Activated T-helper 1 cell treated with anti-CD3 and anti-CD28 coated beads, Interleukin-12 subunit alpha, Interleukin-12 subunit beta, Interleukin-2, Interleukin-4 antibody, amounts not matched to agents 30 ng/mL and 10 ng/mL and 1 ng/mL, durations not matched to agents 14 hours and 24 hours and 36 hours (primary cell): ENCODE data around the gene RASGEF1C. TPM values are rescaled to one million over a fixed set of nuclear protein-coding genes. Genes with fewer than 3 reads are reported as not detected.
A peak's percentile ranks its signal among the peaks of the same experiment; 100 is the strongest.
"Not testable (repeated sequence)": the region's sequence is repeated elsewhere in the genome, so short reads cannot be mapped to it uniquely, and the experiment has no call there.

Source experiments
- DNase-seq: peaks from one replicate; pipeline ENCODE4 v3.0.0; 2021; ENCODE audit warnings: low spot score
- H3K27ac Mint-ChIP-seq: one replicate; pipeline ENCODE4 v1.8.0; 2021; ENCODE audit warnings: mild to moderate bottlenecking, mixed read lengths
- H3K27me3 Mint-ChIP-seq: one replicate; pipeline ENCODE4 v1.8.0; 2022; ENCODE audit warnings: mild to moderate bottlenecking, moderate library complexity, mixed read lengths; ENCODE audit not compliant: insufficient read depth
- H3K36me3 Mint-ChIP-seq: one replicate; pipeline ENCODE4 v1.8.0; 2021; ENCODE audit warnings: low read depth, mixed read lengths
- H3K4me1 Mint-ChIP-seq: one replicate; pipeline ENCODE4 v1.8.0; 2021; ENCODE audit warnings: low read depth, mixed read lengths
- H3K4me3 Mint-ChIP-seq: one replicate; pipeline ENCODE4 v1.8.0; 2021; ENCODE audit warnings: mild to moderate bottlenecking, moderate library complexity, mixed read lengths
- H3K9me3 Mint-ChIP-seq: one replicate; pipeline ENCODE4 v1.8.0; 2021; ENCODE audit warnings: mixed read lengths
- intact Hi-C: fragments of 100-400 bp; cut with micrococcal nuclease; formaldehyde crosslinking; loops from one replicate; pipeline ENCODE4 v1.15.1; 2024
- total RNA-seq: library from RNA; stranded (reverse); gene quantifications from 2 replicates; pipeline ENCODE4 v1.2.3, GENCODE V29; 2022

RASGEF1C gene
- total RNA-seq, 1 donor from 2014 or later = not detected

DNA sequence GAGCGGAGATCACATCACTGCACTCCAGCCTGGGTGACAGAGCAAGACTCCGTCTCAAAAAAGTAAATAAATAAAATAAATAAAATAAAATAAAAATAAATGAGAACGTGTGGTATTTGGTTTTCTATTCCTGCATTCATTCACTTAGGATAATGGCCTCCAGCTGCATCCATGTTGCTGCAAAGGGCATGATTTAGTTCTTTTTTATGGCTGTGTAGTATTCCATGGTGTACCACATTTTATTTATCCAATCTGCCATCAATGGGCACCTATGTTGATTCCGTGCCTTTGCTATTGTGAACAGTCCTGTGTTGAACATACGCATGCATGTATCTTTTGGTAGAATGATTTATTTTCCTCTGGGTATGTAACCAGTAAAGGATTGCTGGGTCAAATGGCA is 8.8 kb upstream of the RASGEF1C start:
- intact Hi-C loops = no loop called here
- no peak overlapping the region for H3K4me3 Mint-ChIP-seq
- no peaks in the 10 kb centered on the region for H3K36me3 Mint-ChIP-seq
- peaks cover 54% of the 10 kb centered on the region for H3K9me3 Mint-ChIP-seq
- H3K4me1 Mint-ChIP-seq = no peaks in the 10 kb centered on the region
- DNase-seq = no peak
- peaks cover 3% of the 10 kb centered on the region for H3K27me3 Mint-ChIP-seq
- no peak overlapping the region for H3K27ac Mint-ChIP-seq

DNA sequence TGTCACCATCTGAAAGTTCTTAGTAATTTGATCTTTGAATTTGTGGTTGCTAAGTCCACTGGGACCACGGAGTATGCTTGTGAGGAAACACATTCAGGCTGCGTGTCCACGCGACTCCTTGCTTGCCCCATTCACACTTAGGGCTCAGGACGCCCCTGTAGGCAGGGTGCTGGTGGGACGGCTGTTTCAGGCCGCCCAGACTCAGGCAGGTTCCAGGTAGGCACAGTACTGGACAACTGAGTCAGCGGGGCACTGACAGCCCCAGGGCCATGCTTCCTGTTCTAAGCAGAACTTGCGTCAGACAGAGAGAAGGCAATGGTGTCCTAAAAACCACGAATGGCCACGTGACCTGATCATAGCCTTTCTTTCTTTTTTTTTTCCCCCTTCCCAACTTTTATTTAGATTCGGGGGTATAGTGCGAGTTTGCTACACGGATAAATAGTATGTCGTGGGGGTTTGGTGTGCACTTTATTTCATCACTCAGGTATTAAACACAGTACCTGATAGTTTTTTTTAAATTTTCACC is 7.7 kb upstream of the RASGEF1C start:
- no peak for DNase-seq
- H3K4me3 Mint-ChIP-seq = no peak overlapping the region
- H3K27ac Mint-ChIP-seq = no peak overlapping the region
- intact Hi-C loops = no loop called here
- peaks cover 5% of the 10 kb centered on the region for H3K27me3 Mint-ChIP-seq
- no peaks in the 10 kb centered on the region for H3K4me1 Mint-ChIP-seq
- H3K36me3 Mint-ChIP-seq = no peaks in the 10 kb centered on the region
- peaks cover 43% of the 10 kb centered on the region for H3K9me3 Mint-ChIP-seq

DNA sequence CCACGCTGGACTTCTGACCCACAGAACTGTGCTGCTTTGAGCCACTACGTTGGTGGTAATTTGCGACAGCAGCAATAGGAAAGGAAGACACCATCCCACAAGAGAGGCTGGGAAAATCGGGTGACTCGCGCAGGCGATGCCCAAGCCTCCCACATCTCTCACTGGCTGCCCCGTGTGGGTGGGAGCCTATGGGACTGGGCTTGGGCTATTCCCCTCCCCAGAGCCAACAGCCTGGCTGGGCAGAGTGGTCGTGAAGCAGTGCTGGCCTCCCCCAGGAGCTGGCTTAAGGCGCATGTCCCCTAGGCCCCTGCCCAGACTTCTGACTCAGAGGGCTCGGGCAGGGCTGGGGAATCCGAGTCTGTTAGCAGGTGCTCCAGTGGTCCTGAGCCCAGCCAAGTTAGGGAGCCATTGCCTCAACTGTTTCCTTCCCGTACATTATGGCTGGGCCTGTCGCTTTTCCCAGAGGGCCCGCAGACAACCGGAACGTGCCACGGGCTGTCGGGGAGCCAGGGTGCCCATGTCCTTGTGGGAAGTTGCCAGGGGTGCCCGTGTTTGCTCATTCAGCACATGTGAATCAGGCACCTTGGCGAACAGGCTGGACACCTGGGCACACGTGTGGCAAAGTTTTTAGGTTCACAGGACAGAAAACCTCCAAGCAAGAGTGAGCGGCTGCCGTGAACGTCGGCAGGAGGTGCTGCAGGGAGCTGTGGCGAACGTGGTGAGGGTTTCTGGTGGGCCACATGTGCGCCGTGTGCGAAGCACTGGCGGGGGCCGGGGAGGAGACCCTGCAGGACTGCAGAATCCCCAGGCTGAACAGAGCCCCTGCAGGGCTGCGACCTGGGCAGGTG is 7.0 kb upstream of the RASGEF1C start:
- Mint-ChIP-seq H3K9me3 (peaks cover 42% of the 10 kb centered on the region), H3K4me1 (no peaks in the 10 kb centered on the region), H3K36me3 (no peaks in the 10 kb centered on the region), H3K27me3 (peaks cover 5% of the 10 kb centered on the region), H3K4me3 (no peak overlapping the region), H3K27ac (no peak overlapping the region)
- no peak for DNase-seq
- intact Hi-C loops = no loop called here

DNA sequence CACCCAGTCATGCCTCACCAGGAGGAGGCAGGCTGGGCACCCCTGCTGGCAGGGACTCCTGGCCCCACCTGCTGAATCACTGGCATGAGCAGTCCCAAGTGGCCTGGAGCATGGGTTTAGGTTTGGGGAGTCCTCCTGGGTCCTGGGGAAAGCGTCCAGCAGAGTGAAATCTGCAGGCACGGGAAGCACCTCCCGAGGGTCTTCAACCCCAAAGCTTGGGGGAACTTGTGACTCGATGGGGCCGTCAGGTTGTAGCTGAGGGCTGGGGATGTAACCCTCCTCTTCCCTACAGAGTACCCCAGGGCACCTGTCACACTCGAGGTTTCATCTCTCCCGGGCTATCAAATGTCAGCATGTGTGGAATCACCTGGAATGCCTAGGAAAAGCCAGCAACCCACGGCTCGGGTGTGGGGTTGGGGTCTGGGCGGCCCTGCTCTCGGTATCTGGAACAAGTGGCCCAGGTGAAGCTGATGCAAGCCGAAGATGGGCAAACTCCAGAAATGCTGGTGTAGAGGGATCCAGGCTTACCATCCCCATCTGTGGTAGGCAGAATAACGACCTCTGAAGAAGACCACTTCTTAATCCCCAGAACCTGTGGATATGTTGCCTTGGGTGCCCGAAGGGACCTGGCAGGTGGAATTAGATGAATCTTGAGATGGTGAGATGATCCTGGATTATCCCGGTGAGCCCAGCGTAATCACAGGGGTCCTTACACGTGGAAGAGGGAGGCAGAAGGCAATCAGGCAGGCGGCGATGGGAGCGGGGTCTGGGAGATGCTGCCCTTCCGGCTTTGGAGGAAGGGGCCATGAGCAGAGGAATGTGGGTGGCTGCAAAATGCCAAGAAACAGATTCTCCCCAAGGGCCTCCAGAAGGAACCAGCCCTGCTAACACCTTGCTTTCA is 6.1 kb upstream of the RASGEF1C start:
- no peaks in the 10 kb centered on the region for H3K4me1 Mint-ChIP-seq
- H3K27me3 Mint-ChIP-seq = peaks cover 5% of the 10 kb centered on the region
- no peak overlapping the region for H3K4me3 Mint-ChIP-seq
- H3K36me3 Mint-ChIP-seq = no peaks in the 10 kb centered on the region
- no peak for DNase-seq
- H3K27ac Mint-ChIP-seq = no peak overlapping the region
- intact Hi-C loops = no loop called here
- peaks cover 39% of the 10 kb centered on the region for H3K9me3 Mint-ChIP-seq

DNA sequence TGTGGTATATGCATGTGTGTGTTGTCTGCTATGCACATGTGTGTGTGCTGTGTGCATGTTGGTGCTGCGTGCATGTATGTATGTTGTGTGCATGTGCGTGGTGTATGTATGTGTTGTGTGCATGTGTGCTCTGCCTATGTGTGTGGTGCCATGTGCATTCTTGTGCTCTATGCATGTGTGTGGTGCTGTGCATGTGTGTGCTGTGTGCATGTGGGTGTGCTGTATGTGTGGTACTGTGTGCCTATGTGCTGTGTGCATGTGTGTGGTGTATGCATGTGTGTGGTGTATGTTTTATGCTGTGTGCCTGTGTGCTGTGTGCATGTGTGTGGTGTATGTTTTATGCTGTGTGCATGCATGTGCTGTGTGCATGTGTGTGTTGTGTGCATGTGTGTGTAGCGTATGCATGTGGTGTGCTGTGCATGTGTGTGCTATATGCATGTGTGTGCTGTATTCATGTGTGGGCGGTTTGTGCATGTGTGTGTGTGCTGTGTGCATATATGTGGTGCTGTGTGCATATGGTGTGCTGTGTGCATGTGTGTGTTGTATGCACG is 4.7 kb upstream of the RASGEF1C start:
- Mint-ChIP-seq H3K36me3 (no peaks in the 10 kb centered on the region), H3K9me3 (peaks cover 25% of the 10 kb centered on the region), H3K4me3 (no peak overlapping the region), H3K4me1 (no peaks in the 10 kb centered on the region), H3K27me3 (peaks cover 7% of the 10 kb centered on the region), H3K27ac (no peak overlapping the region)
- intact Hi-C loops = no loop called here
- DNase-seq = no peak

DNA sequence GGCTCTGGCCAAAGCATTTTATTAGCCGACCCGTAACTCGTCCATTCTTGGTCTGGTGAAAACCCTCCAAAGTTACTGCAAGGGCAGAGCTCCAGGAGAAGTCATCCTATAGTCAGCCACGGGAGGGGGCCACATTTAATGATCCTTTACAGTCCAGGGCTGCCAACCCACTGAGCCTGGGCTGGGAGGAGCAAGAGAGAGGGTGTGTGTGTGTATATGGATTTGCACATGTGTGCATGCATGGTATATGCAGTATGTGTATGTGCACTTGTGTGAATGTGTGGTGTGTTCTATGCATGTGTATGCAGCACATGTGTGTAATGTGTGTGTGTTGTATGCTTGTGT is 4.2 kb upstream of the RASGEF1C start:
- intact Hi-C loops = no loop called here
- Mint-ChIP-seq H3K4me3 (no peak overlapping the region), H3K27me3 (peaks cover 10% of the 10 kb centered on the region), H3K4me1 (peaks cover 3% of the 10 kb centered on the region), H3K9me3 (peaks cover 20% of the 10 kb centered on the region), H3K27ac (no peak overlapping the region), H3K36me3 (no peaks in the 10 kb centered on the region)
- no peak for DNase-seq

DNA sequence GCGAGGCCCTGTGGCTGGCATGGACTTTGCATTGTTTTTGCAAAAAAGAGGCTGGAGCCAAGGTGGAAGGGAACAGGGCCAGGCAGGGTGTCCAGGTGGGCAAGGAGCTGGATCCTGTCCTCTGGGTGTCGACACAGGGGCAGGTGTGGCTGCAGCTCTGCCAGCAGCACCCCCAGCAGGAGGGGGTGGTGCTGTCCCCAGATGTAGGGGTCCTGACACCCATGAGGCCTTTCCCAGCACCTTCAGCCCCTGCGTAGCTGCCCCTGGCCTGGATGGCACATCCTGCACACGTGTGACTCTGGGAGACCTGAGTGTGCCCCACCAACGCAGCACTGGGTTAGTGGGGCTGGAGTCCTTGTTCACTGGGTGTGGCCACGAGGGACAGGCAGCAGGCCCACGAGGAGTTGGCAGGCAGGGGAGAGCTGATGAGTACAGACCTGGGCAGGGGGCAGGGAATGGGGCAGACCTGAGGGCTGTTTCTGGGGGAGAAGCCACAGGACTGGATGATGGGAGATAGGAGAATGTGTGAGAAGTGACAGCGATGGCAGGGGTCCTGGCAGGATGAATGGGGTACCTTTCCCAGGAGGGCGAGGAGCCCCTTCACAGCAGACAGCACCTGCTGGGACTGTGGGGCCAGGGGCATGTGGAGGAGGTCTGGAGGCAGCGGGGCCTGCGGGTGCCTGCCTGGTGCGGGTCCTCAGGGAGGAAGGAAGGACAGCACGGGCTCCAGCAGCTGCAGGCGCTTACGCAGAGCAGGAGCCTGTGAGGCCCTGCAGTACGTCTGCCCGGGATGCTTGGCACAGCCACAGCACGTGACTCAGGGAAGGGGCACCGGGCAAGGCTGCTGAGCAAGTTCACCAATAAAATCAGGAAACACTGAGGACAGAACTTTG is 3.6 kb upstream of the RASGEF1C start:
- intact Hi-C loops = no loop called here

DNA sequence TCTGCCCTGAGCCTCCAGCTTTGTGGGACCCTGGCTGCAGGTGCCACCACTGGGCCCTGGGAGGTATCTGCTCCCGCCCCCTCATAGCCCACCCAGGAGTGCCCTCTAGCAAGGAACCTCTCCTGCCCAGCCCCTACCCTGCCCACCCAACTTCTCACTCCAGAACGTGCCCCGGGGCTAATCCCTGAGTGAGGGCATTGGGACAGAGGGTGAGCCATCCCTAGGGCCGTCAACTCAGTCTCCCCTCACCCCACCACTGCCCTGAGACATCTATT is 2.7 kb upstream of the RASGEF1C start:
- Mint-ChIP-seq H3K27ac (no peak overlapping the region), H3K4me1 (peaks cover 9% of the 10 kb centered on the region), H3K27me3 (peaks cover 20% of the 10 kb centered on the region), H3K4me3 (no peak overlapping the region), H3K36me3 (no peaks in the 10 kb centered on the region), H3K9me3 (peaks cover 15% of the 10 kb centered on the region)
- intact Hi-C loops = no loop called here
- DNase-seq = no peak

More for the DNA sequence above, 3.6 kb upstream of the RASGEF1C start:
- H3K4me3 Mint-ChIP-seq = no peak overlapping the region
- DNase-seq = no peak
- H3K36me3 Mint-ChIP-seq = no peaks in the 10 kb centered on the region
- no peak overlapping the region for H3K27ac Mint-ChIP-seq
- H3K4me1 Mint-ChIP-seq = peaks cover 9% of the 10 kb centered on the region
- H3K9me3 Mint-ChIP-seq = peaks cover 15% of the 10 kb centered on the region
- H3K27me3 Mint-ChIP-seq = peaks cover 17% of the 10 kb centered on the region

DNA sequence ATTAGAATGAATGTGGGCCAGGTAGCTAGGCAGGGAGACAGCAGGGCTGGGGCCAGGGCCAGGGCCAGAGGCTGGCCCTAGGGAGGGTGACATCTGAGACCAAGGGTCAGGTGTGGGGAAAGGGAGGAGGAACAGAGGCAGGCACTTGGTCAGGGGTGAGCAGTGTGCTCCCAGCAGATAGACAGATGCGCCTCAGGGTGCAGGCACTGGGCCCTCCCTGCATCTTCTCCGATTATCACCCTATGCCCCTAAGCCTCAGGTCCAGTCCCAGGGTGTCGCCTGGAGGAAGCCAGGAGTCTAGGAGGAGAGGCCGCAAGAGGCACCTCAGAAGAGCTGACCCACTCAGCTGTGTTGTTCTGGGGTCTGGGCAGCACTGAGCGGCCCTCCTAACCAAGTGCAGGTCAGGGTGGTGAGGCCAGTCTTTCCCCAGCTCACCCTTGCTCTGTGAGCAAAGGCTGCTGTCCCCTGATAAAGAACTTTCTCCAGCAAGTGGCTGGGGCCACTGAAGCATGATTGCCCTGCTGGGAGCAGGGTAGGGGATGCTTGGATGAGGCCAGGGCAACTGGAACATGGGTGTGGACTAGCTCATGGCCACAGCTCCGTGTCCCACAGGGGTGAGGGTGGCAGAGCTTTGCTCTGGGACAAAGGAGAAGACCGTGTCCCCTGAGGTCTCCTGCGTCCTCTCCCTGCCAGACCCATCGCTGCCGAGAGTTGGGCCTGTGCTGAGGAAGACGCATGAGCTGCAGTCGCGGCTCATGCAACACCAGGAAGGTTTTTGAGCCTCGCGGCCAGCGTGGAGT is 2.1 kb upstream of the RASGEF1C start:
- intact Hi-C loops = no loop called here
- peaks cover 15% of the 10 kb centered on the region for H3K9me3 Mint-ChIP-seq
- H3K27ac Mint-ChIP-seq = no peak overlapping the region
- no peak overlapping the region for H3K4me3 Mint-ChIP-seq
- peaks cover 22% of the 10 kb centered on the region for H3K27me3 Mint-ChIP-seq
- no peak for DNase-seq
- H3K36me3 Mint-ChIP-seq = no peaks in the 10 kb centered on the region
- peaks cover 9% of the 10 kb centered on the region for H3K4me1 Mint-ChIP-seq

DNA sequence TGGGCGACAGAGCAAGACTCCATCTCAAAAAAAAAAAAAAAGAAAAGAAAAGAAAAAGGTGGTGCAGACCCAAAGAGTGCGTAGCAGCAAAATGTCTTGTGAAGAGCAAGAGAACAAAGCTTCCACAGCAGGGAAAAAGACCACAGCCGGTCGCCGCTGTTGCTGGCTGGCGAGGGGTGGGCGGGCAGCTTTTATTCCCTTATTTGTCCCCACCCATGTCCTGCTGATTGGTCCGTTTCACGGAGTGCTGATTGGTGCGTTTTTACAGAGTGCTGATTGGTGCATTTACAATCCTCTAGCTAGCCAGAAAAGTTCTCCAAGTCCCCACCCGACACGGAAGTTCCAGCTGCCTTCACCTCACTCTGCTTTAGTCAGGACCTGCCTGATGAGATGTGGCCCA is 1.1 kb upstream of the RASGEF1C start:
- DNase-seq, H3K4me3 Mint-ChIP-seq, H3K27ac Mint-ChIP-seq, H3K36me3 Mint-ChIP-seq, H3K9me3 Mint-ChIP-seq, intact Hi-C loops, H3K4me1 Mint-ChIP-seq: not testable (repeated sequence)
- H3K27me3 Mint-ChIP-seq = peaks cover 26% of the 10 kb centered on the region

DNA sequence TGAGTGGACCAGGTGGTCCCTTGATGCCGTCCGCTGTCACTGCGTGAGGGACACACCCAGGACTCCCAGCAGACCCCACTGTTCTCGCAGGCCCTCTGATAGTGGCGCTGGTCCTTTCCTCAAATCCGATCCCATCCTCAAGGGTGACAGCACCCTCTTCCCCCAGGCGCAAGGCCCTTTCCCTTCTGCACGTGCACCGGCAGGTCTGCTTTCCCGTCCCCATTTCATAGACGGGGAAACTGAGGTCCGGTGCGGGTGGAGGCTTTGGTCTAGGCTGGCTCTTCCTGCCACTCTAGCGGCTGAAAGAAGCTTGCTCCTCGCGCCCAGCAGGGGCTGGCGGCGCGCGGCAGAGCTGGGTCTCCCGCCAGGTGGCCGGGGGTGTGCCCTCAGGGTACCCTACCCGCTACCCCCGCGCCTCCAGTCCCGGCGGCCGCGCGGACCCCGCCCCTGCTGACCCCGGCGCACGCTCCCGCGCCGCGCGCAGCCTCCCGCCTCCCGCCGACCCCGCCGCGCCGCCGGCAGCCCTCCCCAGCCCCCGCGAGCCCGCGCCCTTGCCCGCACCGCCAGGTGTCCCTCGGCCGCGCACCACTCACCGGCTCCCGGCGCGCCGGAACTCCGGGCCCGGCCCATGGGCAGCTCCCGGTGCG is 453 bp downstream of the RASGEF1C start:
- Mint-ChIP-seq H3K9me3 (peaks cover under 1% of the 10 kb centered on the region), H3K36me3 (no peaks in the 10 kb centered on the region), H3K4me3 (peak overlapping the region; percentile 16), H3K27ac (no peak overlapping the region), H3K4me1 (peaks cover 9% of the 10 kb centered on the region), H3K27me3 (peaks cover 26% of the 10 kb centered on the region)
- no peak for DNase-seq
- intact Hi-C loops = loop anchor here (2.0 kb wide), 2 partner anchors 82 to 84 kb away; partner anchors contain the start of gene MAPK9
